DMS114 treated with DMSO at 0.1 percent for 48 hours (cell line): ENCODE data around the gene PCDHGA1.

Experiments used
- DNase-seq: peaks from one replicate; lab custom pipeline; 2025; ENCODE audit not compliant: unreplicated experiment; lab: John Stamatoyannopoulos, UW

Gene PCDHGA1

GRCh38 chr5:141490271-141490670 lies 160.0 kb downstream of the PCDHGA1 start:
- DNase-seq = no peak

- DNase-seq = no peak
These were observed 160.5 kb downstream of the PCDHGA1 start for GRCh38 chr5:141490771-141491170.

- DNase-seq = no peak
These were observed 161.2 kb downstream of the PCDHGA1 start for GRCh38 chr5:141491323-141492167.

- no peak for DNase-seq
These were observed 162.0 kb downstream of the PCDHGA1 start for GRCh38 chr5:141492168-141492885.

GRCh38 chr5:141493500-141494422 lies 163.4 kb downstream of the PCDHGA1 start:
- DNase-seq = no peak

- no peak for DNase-seq
These were observed 164.6 kb downstream of the PCDHGA1 start for GRCh38 chr5:141494761-141495452.

- no peak for DNase-seq
These were observed 165.1 kb downstream of the PCDHGA1 start for GRCh38 chr5:141495453-141495811.

- no peak for DNase-seq
These were observed 165.7 kb downstream of the PCDHGA1 start for GRCh38 chr5:141496038-141496437.

- no peak for DNase-seq
These were observed 171.4 kb downstream of the PCDHGA1 start for GRCh38 chr5:141501761-141502160.

- no peak for DNase-seq
These were observed 173.4 kb downstream of the PCDHGA1 start for GRCh38 chr5:141503681-141504080.

- DNase-seq = no peak
These were observed 173.9 kb downstream of the PCDHGA1 start for GRCh38 chr5:141504216-141504615.

GRCh38 chr5:141506381-141507155 lies 176.3 kb downstream of the PCDHGA1 start:
- no peak for DNase-seq

GRCh38 chr5:141507387-141508091 lies 177.2 kb downstream of the PCDHGA1 start:
- DNase-seq = no peak

- DNase-seq = no peak
These were observed 178.1 kb downstream of the PCDHGA1 start for GRCh38 chr5:141508440-141508797.

- DNase-seq = no peak
These were observed 178.7 kb downstream of the PCDHGA1 start for GRCh38 chr5:141508798-141509611.

GRCh38 chr5:141510160-141510559 lies 179.8 kb downstream of the PCDHGA1 start:
- DNase-seq = no peak

- DNase-seq = no peak
These were observed 180.7 kb downstream of the PCDHGA1 start for GRCh38 chr5:141510850-141511601.

- DNase-seq = no peak
These were observed 181.5 kb downstream of the PCDHGA1 start for GRCh38 chr5:141511771-141512325.
